ENCODE measurements around the gene GRIK4.

Gene GRIK4

GRCh38 chr11:120795185-120795584, 283.6 kb downstream of the GRIK4 start:
- Histone ChIP-seq H3K79me2 (ENCODE audit: control insufficient read depth, low read length) (no peaks in the 10 kb centered on the region), H3K4me3 (ENCODE audit: low read length) (no peak overlapping the region), H3F3A (ENCODE audit: control insufficient read depth, insufficient read depth) (no peaks in the 10 kb centered on the region), H3K9me3 (ENCODE audit: control insufficient read depth, insufficient read depth, low read length) (no peaks in the 10 kb centered on the region), H3K4me2 (ENCODE audit: low read length) (no peak overlapping the region), H4K20me1 (ENCODE audit: control insufficient read depth, insufficient read depth, low read depth, low read length) (no peaks in the 10 kb centered on the region), H3K27ac (ENCODE audit: low read depth, low read length) (no peak overlapping the region), H3K9me2 (replicated peaks; ENCODE audit: control insufficient read depth, low read length) (no peaks in the 10 kb centered on the region), H3K27me3 (ENCODE audit: control insufficient read depth, low read length) (peaks cover 20% of the 10 kb centered on the region; the same call in 1 of the 2 replicates), H3K4me1 (ENCODE audit: control insufficient read depth, low read length) (no peaks in the 10 kb centered on the region), H3K36me3 (ENCODE audit: control insufficient read depth, low read length) (no peaks in the 10 kb centered on the region)
- TF ChIP-seq EZH2phosphoT487 (IDR thresholded peaks at IDR 0.05; ENCODE audit: borderline replicate concordance, low read length) (no peak), CTCF (IDR thresholded peaks at IDR 0.05; ENCODE audit: low read depth, low read length, poor library complexity, severe bottlenecking) (no peak)

GRCh38 chr11:120797143-120797542, 285.6 kb downstream of the GRIK4 start:
- Histone ChIP-seq H3K4me2 (ENCODE audit: low read length) (no peak overlapping the region), H3K27me3 (ENCODE audit: control insufficient read depth, low read length) (peaks cover 12% of the 10 kb centered on the region; the same call in 1 of the 2 replicates), H3F3A (ENCODE audit: control insufficient read depth, insufficient read depth) (no peaks in the 10 kb centered on the region), H3K4me3 (ENCODE audit: low read length) (no peak overlapping the region), H3K79me2 (ENCODE audit: control insufficient read depth, low read length) (no peaks in the 10 kb centered on the region), H4K20me1 (ENCODE audit: control insufficient read depth, insufficient read depth, low read depth, low read length) (no peaks in the 10 kb centered on the region), H3K27ac (ENCODE audit: low read depth, low read length) (no peak overlapping the region), H3K36me3 (ENCODE audit: control insufficient read depth, low read length) (no peaks in the 10 kb centered on the region), H3K9me2 (replicated peaks; ENCODE audit: control insufficient read depth, low read length) (no peaks in the 10 kb centered on the region), H3K9me3 (ENCODE audit: control insufficient read depth, insufficient read depth, low read length) (no peaks in the 10 kb centered on the region), H3K4me1 (ENCODE audit: control insufficient read depth, low read length) (no peaks in the 10 kb centered on the region)
- TF ChIP-seq EZH2phosphoT487 (IDR thresholded peaks at IDR 0.05; ENCODE audit: borderline replicate concordance, low read length) (no peak), CTCF (IDR thresholded peaks at IDR 0.05; ENCODE audit: low read depth, low read length, poor library complexity, severe bottlenecking) (no peak)

- H3K27me3 ChIP-seq (ENCODE audit: control insufficient read depth, low read length): peaks cover 4% of the 10 kb centered on the region; the same call in 1 of the 2 replicates
- TF ChIP-seq CTCF (IDR thresholded peaks at IDR 0.05; ENCODE audit: low read depth, low read length, poor library complexity, severe bottlenecking) (no peak), EZH2phosphoT487 (IDR thresholded peaks at IDR 0.05; ENCODE audit: borderline replicate concordance, low read length) (no peak)
- no peak overlapping the region for H3K27ac ChIP-seq (ENCODE audit: low read depth, low read length)
- H3K79me2 ChIP-seq (ENCODE audit: control insufficient read depth, low read length): no peaks in the 10 kb centered on the region
- no peak overlapping the region for H3K4me2 ChIP-seq (ENCODE audit: low read length)
- H3F3A ChIP-seq (ENCODE audit: control insufficient read depth, insufficient read depth): no peaks in the 10 kb centered on the region
- no peak overlapping the region for H3K4me3 ChIP-seq (ENCODE audit: low read length)
- H3K9me3 ChIP-seq (ENCODE audit: control insufficient read depth, insufficient read depth, low read length): no peaks in the 10 kb centered on the region
- no peaks in the 10 kb centered on the region for H3K4me1 ChIP-seq (ENCODE audit: control insufficient read depth, low read length)
- H3K9me2 ChIP-seq (replicated peaks; ENCODE audit: control insufficient read depth, low read length): no peaks in the 10 kb centered on the region
- H4K20me1 ChIP-seq (ENCODE audit: control insufficient read depth, insufficient read depth, low read depth, low read length): no peaks in the 10 kb centered on the region
- H3K36me3 ChIP-seq (ENCODE audit: control insufficient read depth, low read length): no peaks in the 10 kb centered on the region
Measured at GRCh38 chr11:120798854-120799253, 287.3 kb downstream of the GRIK4 start.

Data from DOHH2 (cell line).